K562 (cell line): ENCODE data around the gene PAQR4. TPM values are rescaled to one million over a fixed set of nuclear protein-coding genes. Genes with fewer than 3 reads are reported as not detected.

ENCODE experiments used
- ATF1 ChIP-seq, 2 experiments: fragments of 450-650 bp in 1 of 2; IDR thresholded peaks; 2 replicates each; pipeline ENCODE4 v1.6.1; 2016; ENCODE audit warnings: missing compliant biosample characterization in 1 of 2, missing genetic modification characterization in 1 of 2
- BDP1 ChIP-seq: IDR thresholded peaks from 3 replicates; pipeline ENCODE4 v1.6.1; 2011; ENCODE audit not compliant: insufficient read length, insufficient read depth
- CAMTA2 ChIP-seq: fragments of 250-450 bp; sonication (Bioruptor Pico); conservative IDR thresholded peaks from 2 replicates; pipeline ENCODE4 v1.5.1; 2022
- CEBPG ChIP-seq, 3 experiments: fragments of 200-800 bp in 1 of 3; sonication (Bioruptor generic) in 1 of 3; sonication (generic) in 1 of 3; formaldehyde crosslinking in 1 of 3; IDR thresholded peaks in 2 of 3; conservative IDR thresholded peaks in 1 of 3; 2 replicates each; pipeline versions ENCODE4 v1.6.1 to v1.8.0; 2016 to 2022; ENCODE audit warnings: missing compliant biosample characterization in 2 of 3, missing genetic modification characterization in 2 of 3, mild to moderate bottlenecking in 1 of 3, missing genetic modification reagents in 1 of 3
- CREB1 ChIP-seq, 2 experiments: sonication (generic) in 1 of 2; formaldehyde crosslinking in 1 of 2; IDR thresholded peaks; 2 replicates each; pipeline versions ENCODE4 v1.6.1 to v1.8.0; 2012 to 2022; ENCODE audit warnings: inconsistent platforms in 1 of 2, mild to moderate bottlenecking in 1 of 2, missing genetic modification reagents in 1 of 2, moderate library complexity in 1 of 2
- CREB3 ChIP-seq: fragments of 450-650 bp; conservative IDR thresholded peaks from 2 replicates; pipeline ENCODE4 v1.6.1; 2016; ENCODE audit warnings: missing genetic modification characterization, low read depth, mild to moderate bottlenecking, missing compliant biosample characterization, moderate library complexity
- E2F6 ChIP-seq, 2 experiments: IDR thresholded peaks; 2 replicates each; pipeline ENCODE4 v1.6.1; 2011; ENCODE audit warnings: borderline replicate concordance in 1 of 2, control low read depth in 1 of 2, low read depth in 1 of 2, low read length in 1 of 2, mild to moderate bottlenecking in 1 of 2, mixed read lengths in 1 of 2, moderate library complexity in 1 of 2; ENCODE audit not compliant: insufficient read depth in 1 of 2, insufficient read length in 1 of 2, poor library complexity in 1 of 2, severe bottlenecking in 1 of 2; ENCODE audit errors: extremely low read depth in 1 of 2
- ELF2 ChIP-seq: fragments of 250-450 bp; sonication (Bioruptor Pico); IDR thresholded peaks from 2 replicates; pipeline ENCODE4 v1.5.0; 2021; ENCODE audit warnings: mild to moderate bottlenecking
- FOXK1 ChIP-seq: sonication (generic); formaldehyde crosslinking; IDR thresholded peaks from 2 replicates; pipeline ENCODE4 v1.8.0; 2022; ENCODE audit warnings: missing genetic modification reagents, mild to moderate bottlenecking, borderline replicate concordance
- HNRNPLL ChIP-seq: fragments of 200-400 bp; formaldehyde crosslinking; IDR thresholded peaks from 2 replicates; pipeline ENCODE4 v1.6.1; 2017; ENCODE audit warnings: low read length, low read depth, mild to moderate bottlenecking; ENCODE audit not compliant: poor library complexity, severe bottlenecking
- JUN ChIP-seq, 2 experiments: sonication (generic) in 1 of 2; formaldehyde crosslinking in 1 of 2; IDR thresholded peaks; 2 replicates each; pipeline versions ENCODE4 v1.6.1 to v1.8.0; 2012 to 2022; ENCODE audit warnings: borderline replicate concordance in 2 of 2, mild to moderate bottlenecking in 2 of 2, improper control_type of control experiment in 1 of 2, low read depth in 1 of 2, low read length in 1 of 2, missing genetic modification reagents in 1 of 2
- KDM4B ChIP-seq, 2 experiments: fragments of 450-650 bp in 1 of 2; sonication (generic) in 1 of 2; IDR thresholded peaks; 2 replicates each; pipeline ENCODE4 v1.6.1; 2016 to 2017; ENCODE audit warnings: borderline replicate concordance in 2 of 2, antibody characterized with exemption in 1 of 2, low read depth in 1 of 2, mild to moderate bottlenecking in 1 of 2
- NFYB ChIP-seq: IDR thresholded peaks from 2 replicates; pipeline ENCODE4 v1.6.1; 2011; ENCODE audit warnings: mild to moderate bottlenecking, moderate library complexity; ENCODE audit not compliant: insufficient read length; ENCODE audit errors: extremely low read depth
- NONO ChIP-seq, 2 experiments: fragments of 200-400 bp in 1 of 2; fragments of 450-650 bp in 1 of 2; formaldehyde crosslinking in 1 of 2; IDR thresholded peaks; 2 replicates each; pipeline ENCODE4 v1.6.1; 2017; ENCODE audit warnings: low read depth in 2 of 2, mild to moderate bottlenecking in 2 of 2, moderate library complexity in 2 of 2, low read length in 1 of 2
- RBFOX2 ChIP-seq: fragments of 200-400 bp; formaldehyde crosslinking; IDR thresholded peaks from 2 replicates; pipeline ENCODE4 v1.6.1; 2017; ENCODE audit warnings: low read depth, mild to moderate bottlenecking, low read length, moderate library complexity
- RBM22 ChIP-seq: fragments of 200-400 bp; formaldehyde crosslinking; IDR thresholded peaks from 2 replicates; pipeline ENCODE4 v1.6.1; 2018; ENCODE audit warnings: low read length, low read depth; ENCODE audit not compliant: poor library complexity, severe bottlenecking
- TEAD4 ChIP-seq, 2 experiments: sonication (generic) in 1 of 2; formaldehyde crosslinking in 1 of 2; IDR thresholded peaks; 2 replicates each; pipeline versions ENCODE4 v1.6.1 to v1.8.0; 2012 to 2022; ENCODE audit warnings: borderline replicate concordance in 1 of 2, inconsistent platforms in 1 of 2, low read length in 1 of 2, mild to moderate bottlenecking in 1 of 2, missing genetic modification reagents in 1 of 2
- YY1 ChIP-seq, 3 experiments: IDR thresholded peaks; 2 replicates each; pipeline ENCODE4 v1.6.1; 2011; ENCODE audit warnings: low read length in 2 of 3, mild to moderate bottlenecking in 2 of 3, moderate library complexity in 2 of 3, borderline replicate concordance in 1 of 3, control low read depth in 1 of 3, low read depth in 1 of 3; ENCODE audit not compliant: insufficient read depth in 3 of 3, insufficient replicate concordance in 2 of 3, control insufficient read depth in 1 of 3, insufficient read length in 1 of 3; ENCODE audit errors: extremely low read depth in 1 of 3
- ZNF146 ChIP-seq: IDR thresholded peaks from one replicate; pipeline ENCODE4 v1.6.1; 2018; ENCODE audit warnings: missing compliant biosample characterization; ENCODE audit not compliant: unreplicated experiment
- ZNF212 ChIP-seq: fragments of 450-650 bp; formaldehyde crosslinking; IDR thresholded peaks from 2 replicates; pipeline ENCODE4 v1.4.0; 2020; ENCODE audit warnings: mild to moderate bottlenecking
- polyA plus RNA-seq, 8 experiments: library from polyadenylated mRNA; depleted of rRNA in 4 of 8; stranded (reverse) in 5 of 8; unstranded in 3 of 8; fragments of >200 nt; fragmentation: Nextera tagmentation in 2 of 8; fragmentation: Illumina TruSeq in 1 of 8; extraction: Ambion mirVana in 2 of 8; extraction: Trizol in 1 of 8; gene quantifications; 2 replicates each; pipeline versions ENCODE4 v1.2.1 to v1.2.3, GENCODE V29; 2011 to 2014; ENCODE audit warnings: inconsistent platforms in 1 of 8, missing spikeins in 1 of 8
- total RNA-seq, 7 experiments: library from RNA; depleted of rRNA in 6 of 7; stranded (reverse); fragments of >200 nt in 6 of 7; fragmentation: Illumina TruSeq in 2 of 7; extraction: Trizol in 2 of 7; gene quantifications; 2 replicates each; pipeline versions ENCODE4 v1.2.1 to v1.2.3, GENCODE V29; 2011 to 2021; ENCODE audit warnings: low replicate concordance in 1 of 7

Gene PAQR4
- total and polyA plus RNA-seq, 9 of the 15 experiments (the other 6 are each of a cell fraction or from before 2014, with no cell fraction given), result 0.62 to 40.4 (median 19.5) TPM

- TF ChIP-seq JUN (IDR thresholded peaks at IDR 0.05; ENCODE audit: borderline replicate concordance, low read depth, low read length), result no peak
- no peak for TF ChIP-seq JUN (CRISPR knock-in tag; IDR thresholded peaks at IDR 0.05; ENCODE audit: borderline replicate concordance)
- no peak for TF ChIP-seq ZNF146 (CRISPR knock-in tag)
- no peak for TF ChIP-seq CREB3 (tag)
- TF ChIP-seq RBM22, result peak; percentile 55
- no peak for TF ChIP-seq ZNF212 (CRISPR knock-in tag)
- no peak for TF ChIP-seq BDP1
- TF ChIP-seq CREB1 (IDR thresholded peaks at IDR 0.05), result no peak
- TF ChIP-seq CREB1 (CRISPR knock-in tag; IDR thresholded peaks at IDR 0.05), result 0 out of 2 replicates have a peak, but pooled peaks have one; percentile 30
- TF ChIP-seq HNRNPLL, result peak; percentile 9
- no peak; the same call in 1 of the 2 replicates for TF ChIP-seq ELF2
- TF ChIP-seq CEBPG (CRISPR knock-in tag; IDR thresholded peaks at IDR 0.05), result no peak
- no peak for TF ChIP-seq CEBPG (tag; conservative IDR thresholded peaks at IDR 0.05 in 1 of 2, IDR thresholded peaks at IDR 0.05 in 1 of 2)
- TF ChIP-seq FOXK1, result no peak
- 0 out of 4 replicates have a peak, but pooled peaks of 1 of the 2 experiments have one; percentile 31 for TF ChIP-seq NONO (IDR thresholded peaks at IDR 0.05; ENCODE audit: low read depth in 2 of 2, low read length in 1 of 2)
- peak; percentile 67 for TF ChIP-seq RBFOX2
- no peak for TF ChIP-seq KDM4B (IDR thresholded peaks at IDR 0.05; ENCODE audit: borderline replicate concordance in 2 of 2, low read depth in 1 of 2)
- no peak for TF ChIP-seq NFYB
- 0 out of 2 replicates have a peak, but pooled peaks have one; percentile 21 for TF ChIP-seq CAMTA2
- TF ChIP-seq TEAD4 (IDR thresholded peaks at IDR 0.05; ENCODE audit: low read length), result no peak
- TF ChIP-seq TEAD4 (CRISPR knock-in tag; IDR thresholded peaks at IDR 0.05; ENCODE audit: borderline replicate concordance), result no peak
- peak in 1 of 3 experiments; percentile 52 for TF ChIP-seq YY1 (IDR thresholded peaks at IDR 0.05; ENCODE audit: borderline replicate concordance in 1 of 3, control insufficient read depth in 1 of 3, extremely low read depth in 1 of 3, insufficient read depth in 3 of 3, insufficient read length in 1 of 3, insufficient replicate concordance in 2 of 3, low read depth in 1 of 3, low read length in 2 of 3)
- TF ChIP-seq ATF1 (CRISPR knock-in tag; IDR thresholded peaks at IDR 0.05), result no peak
- TF ChIP-seq ATF1 (tag; IDR thresholded peaks at IDR 0.05), result peak; percentile 38; the same call in 1 of the 2 replicates
- TF ChIP-seq E2F6 (IDR thresholded peaks at IDR 0.05; ENCODE audit: borderline replicate concordance in 1 of 2, extremely low read depth in 1 of 2, insufficient read depth in 1 of 2, insufficient read length in 1 of 2, low read depth in 1 of 2, low read length in 1 of 2, poor library complexity in 1 of 2, severe bottlenecking in 1 of 2), result peak in 1 of 2 experiments; percentile 13
Measured at GRCh38 chr16:2969545-2970521, 685 bp downstream of the PAQR4 start (continued).
